ENCODE measurements around the gene CD1B. TPM values are rescaled to one million over a fixed set of nuclear protein-coding genes. Genes with fewer than 3 reads are reported as not detected.
"Not testable (repeated sequence)": the region's sequence is repeated elsewhere in the genome, so short reads cannot be mapped to it uniquely, and the experiment has no call there.

CD1B gene
- total RNA-seq, 1 donor from 2014 or later: not detected

GRCh38 chr1:158330391-158331105 is 783 bp downstream of the CD1B start:
- no peak for DNase-seq
- no peak for ATAC-seq
- intact Hi-C loops (cut with micrococcal nuclease): no loop called here

DNA sequence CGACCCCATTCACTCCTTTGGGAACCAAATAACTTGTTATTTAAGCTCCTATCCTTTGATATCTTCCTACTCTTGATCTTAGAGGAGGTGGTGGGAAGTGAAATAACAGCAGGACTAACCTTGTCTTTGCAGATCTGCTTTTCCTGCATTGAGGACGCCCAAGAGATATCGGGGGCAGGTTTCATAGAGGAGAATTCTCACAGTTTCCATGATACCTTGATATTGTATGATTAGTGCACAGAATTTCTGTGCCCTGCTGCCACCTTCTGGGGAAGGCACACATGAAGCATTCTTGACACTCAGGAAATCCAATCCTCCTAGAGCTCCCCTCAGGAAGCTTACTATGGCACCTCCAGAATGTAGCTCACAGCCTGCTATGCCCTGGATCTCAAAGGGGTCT is 1.6 kb downstream of the CD1B start:
- ATAC-seq: no peak
- intact Hi-C loops (cut with micrococcal nuclease): no loop called here
- DNase-seq: no peak

DNA sequence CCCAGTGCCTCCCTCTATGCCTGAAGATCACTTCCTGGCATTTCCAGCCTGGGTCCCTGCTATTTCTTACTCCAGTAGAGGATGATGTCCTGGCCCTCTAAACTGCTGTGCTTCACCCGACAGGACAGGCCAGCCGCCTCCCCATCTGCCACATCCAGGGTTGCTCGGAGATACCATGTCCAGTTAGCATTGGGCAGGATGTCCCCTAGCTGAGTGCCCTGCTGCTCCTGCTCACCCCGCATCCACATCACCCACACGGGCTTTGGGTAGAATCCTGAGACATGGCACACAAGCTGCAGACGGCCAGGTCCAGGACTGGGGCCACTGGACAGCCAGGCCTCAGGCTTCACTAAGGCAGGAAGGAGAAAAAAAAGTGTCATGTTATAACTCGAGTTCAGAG is 2.0 kb downstream of the CD1B start:
- DNase-seq (no peak), ATAC-seq (no peak)
- intact Hi-C loops (cut with micrococcal nuclease): no loop called here

DNA sequence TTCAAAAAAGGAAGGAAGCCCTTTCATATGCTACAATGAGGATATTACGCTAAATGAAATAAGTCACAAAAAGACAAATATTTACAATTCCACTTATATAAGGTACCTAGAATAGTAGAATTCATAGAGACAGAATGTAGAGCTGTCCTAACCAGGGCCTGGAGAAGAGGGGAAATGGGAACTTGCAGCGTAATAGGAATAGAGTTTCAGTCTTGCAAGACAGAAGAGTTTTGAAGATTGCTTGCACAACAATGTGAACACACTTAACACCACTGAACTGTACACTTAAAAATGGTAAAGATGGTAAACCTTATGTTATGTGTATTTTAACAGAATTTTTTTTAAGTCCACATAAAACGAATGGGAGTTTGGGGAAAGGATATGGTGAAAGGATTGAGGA is 2.9 kb downstream of the CD1B start:
- no peak for DNase-seq
- ATAC-seq: no peak
- intact Hi-C loops (cut with micrococcal nuclease): no loop called here

- DNase-seq: no peak
- intact Hi-C loops (cut with micrococcal nuclease): no loop called here
- no peak for ATAC-seq
Observed at GRCh38 chr1:158327481-158327880, 3.9 kb downstream of the CD1B start.

DNA sequence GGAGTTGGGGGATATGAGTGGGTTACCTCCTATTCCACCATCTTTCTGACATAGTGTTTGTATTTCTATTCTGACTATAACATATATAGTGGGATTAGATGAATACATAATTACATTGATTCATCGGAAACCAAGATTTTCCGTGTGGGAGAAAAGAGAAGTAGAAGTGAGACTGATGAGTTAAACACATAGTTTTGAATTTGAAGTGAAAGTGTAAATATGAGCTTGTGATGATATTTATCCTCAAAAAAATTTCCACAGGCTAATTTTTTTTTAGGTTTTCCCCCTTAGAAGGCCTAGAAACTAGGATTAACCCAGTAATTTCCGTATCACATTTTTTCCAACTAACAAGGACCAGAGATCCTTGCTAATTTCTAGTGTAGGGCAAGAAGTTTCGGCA is 6.9 kb downstream of the CD1B start:
- intact Hi-C loops (cut with micrococcal nuclease): no loop called here
- DNase-seq (no peak), ATAC-seq (no peak)

GRCh38 chr1:158323866-158324265 is 7.5 kb downstream of the CD1B start:
- intact Hi-C loops (cut with micrococcal nuclease): no loop called here
- ATAC-seq (no peak), DNase-seq (no peak)

DNA sequence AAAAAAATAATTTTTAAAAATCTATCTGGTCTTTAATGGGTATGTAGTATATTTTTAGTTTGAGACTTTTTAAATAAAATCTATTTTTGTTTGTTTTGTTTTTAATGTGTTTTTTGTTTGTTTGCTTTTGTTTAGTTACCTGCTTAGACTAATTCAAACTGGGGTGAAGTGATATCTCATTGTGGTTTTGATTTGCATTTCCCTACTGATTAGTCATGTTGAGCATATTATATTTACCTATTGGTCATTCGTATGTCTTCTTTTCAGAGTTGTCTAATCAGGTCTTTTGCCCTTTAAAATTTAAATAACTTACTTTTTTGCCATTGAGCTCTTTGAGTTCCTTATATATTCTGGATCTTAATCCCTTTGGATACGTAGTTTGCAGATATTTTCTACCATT is 20.3 kb downstream of the CD1B start:
- intact Hi-C loops (cut with micrococcal nuclease): no loop called here
- no peak for ATAC-seq
- DNase-seq: no peak

DNA sequence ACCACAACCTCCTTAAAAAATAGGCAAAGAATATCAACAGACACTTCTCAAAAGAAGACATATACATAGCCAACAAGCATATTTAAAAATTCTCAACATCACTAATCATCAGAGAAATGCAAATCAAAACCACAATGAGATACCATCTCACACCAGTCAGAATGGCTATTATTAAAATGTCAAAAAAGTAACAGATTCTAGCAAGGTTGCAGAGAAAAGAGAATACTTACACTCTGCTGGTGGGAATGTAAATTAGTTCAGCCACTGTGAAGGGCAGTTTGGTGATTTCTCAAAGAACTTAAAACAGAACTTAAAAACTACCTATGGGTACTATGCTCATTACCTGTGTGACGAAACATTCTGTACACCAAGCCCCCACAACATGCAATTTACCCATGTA is 20.7 kb downstream of the CD1B start:
- intact Hi-C loops (cut with micrococcal nuclease): no loop called here
- ATAC-seq: no peak
- DNase-seq: no peak

DNA sequence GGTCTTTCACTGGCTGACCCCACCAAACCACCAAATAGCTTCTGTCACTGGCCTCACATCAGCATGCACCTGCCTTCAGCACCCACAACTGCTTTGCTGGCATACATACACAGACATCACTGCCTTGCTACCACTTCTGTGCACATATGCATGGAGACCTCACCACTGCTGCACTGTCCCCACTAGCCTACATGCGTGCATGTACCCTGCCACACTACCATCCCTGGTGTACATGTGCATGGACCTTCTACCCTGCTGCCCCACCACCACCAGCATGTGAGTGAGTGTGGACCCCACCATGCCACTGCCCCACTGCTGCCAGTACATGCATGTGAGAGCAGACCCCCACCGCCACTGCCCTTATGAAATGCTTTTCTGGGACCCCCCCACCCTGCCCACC is 35.5 kb downstream of the CD1B start:
- ATAC-seq (no peak), DNase-seq (no peak)
- intact Hi-C loops (cut with micrococcal nuclease): no loop called here

DNA sequence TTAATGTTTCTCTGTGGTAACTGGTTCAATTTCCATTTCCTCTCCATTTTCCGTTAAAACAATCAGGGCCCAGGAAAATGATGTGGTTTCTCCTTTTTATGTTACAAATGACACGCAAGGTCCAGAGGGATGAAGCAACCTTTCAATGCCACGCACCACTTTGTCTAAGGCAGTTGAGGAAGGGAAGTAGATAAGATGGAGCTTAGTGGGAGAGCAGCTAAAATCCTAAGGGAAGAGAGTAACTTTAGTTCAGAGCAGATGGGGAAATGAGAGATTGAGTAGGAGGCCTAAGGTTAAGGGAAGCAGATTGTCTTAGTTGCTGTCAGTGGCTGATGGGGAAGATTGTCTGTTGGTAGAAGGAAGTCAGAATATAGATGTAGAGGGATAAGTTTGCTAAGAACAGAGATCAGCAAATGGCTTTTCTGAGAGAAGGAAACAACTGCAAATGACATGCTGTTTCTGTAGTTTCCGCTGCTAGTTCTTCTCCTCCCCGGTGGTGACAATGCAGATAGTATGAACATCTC is 40.9 kb downstream of the CD1B start:
- ATAC-seq (peak; percentile 15), DNase-seq (no peak)
- intact Hi-C loops (cut with micrococcal nuclease): no loop called here

DNA sequence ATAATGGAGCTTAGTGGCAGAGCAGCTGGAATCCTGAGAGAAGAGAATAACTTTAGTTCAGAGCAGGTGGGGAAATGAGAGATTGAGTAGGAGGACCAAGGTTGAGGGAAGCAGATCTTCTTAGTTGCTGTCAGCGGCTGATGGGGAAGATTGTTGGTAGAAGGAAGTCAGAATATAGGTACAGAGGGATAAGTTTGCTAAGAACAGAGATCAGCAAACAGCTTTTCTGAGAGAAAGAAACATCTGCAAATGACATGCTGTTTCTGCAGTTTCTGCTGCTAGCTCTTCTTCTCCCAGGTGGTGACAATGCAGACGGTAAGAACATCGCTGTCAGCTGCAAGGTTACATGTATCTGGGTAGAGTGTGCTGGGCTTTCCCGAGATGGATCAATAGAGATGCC is 41.5 kb downstream of the CD1B start, which contains the start of gene CD1C:
Gene CD1C (plus strand): TSS at position 113 of the 400 bp plus-strand sequence. CDS start 142 bp downstream, at position 255.
- DNase-seq (no peak), ATAC-seq (no peak)
- intact Hi-C loops (cut with micrococcal nuclease): no loop called here

DNA sequence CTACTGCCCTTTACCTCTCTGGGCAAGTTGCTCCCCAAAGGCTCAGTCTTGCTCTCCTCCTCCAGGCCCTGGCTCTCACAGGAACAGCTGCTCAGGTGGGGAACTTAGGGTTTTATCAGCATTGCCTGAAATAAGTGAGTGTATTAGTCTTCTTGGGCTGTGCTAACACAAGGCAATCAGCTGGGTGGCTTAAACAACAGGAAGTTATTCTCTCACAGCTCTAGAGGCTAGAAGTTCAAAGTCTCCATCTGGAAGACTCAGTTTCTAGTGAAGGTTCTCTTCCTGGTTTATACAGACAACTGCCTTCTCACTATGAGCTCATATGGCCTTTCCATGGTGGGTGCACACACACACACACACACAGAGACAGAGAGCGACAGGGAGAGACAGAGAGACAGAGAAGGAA is 44.4 kb downstream of the CD1B start:
- no peak for ATAC-seq
- intact Hi-C loops (cut with micrococcal nuclease): no loop called here
- no peak for DNase-seq

- DNase-seq (no peak), ATAC-seq (no peak)
- intact Hi-C loops (cut with micrococcal nuclease): no loop called here
Observed at GRCh38 chr1:158286487-158286886, 44.8 kb downstream of the CD1B start.

DNA sequence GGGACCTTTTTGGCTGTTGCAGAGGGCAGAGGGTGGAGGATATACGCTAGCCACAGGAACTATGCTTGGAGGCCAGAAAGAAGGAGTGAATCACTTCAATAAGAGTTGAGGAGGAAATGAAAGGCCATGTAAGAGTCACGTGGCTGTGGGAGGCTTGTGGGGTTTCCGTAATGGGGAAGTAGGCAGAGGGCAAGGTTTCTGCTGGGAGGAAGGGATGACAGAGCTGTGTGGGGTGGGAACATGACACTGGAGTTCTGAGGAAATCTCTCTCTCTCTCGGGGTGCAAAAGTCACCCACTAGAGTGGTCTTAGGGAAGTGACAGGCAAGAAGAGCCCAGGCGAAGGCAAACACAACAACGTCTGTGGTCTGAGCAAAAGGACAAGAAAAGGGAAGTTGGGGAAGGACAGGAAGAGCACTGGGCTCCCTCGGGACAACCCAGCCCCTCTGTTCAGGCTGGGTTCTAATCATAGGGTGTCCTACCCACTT is 45.5 kb downstream of the CD1B start:
- peak; percentile 86 for ATAC-seq
- peak; percentile 29 for DNase-seq
- intact Hi-C loops (cut with micrococcal nuclease): no loop called here

DNA sequence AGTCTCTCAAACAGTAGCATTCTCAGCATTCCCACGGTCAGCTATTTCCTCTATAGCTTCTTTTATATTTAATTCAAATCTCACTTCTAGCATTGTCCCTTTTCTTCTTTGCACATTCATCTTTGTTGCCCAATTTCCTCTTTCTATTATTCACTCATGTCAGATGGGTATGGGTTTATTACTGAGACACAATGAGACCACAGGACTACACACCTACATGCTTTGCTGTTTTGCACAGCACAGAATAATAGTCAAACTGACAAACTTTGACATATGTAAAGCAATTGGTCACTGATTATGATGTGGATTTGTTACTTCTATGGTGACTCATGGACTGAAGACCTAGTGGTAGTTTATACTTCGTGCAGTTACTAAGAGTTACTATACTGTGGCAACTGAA is 47.4 kb downstream of the CD1B start:
- DNase-seq: no peak
- intact Hi-C loops (cut with micrococcal nuclease): no loop called here
- no peak for ATAC-seq

DNA sequence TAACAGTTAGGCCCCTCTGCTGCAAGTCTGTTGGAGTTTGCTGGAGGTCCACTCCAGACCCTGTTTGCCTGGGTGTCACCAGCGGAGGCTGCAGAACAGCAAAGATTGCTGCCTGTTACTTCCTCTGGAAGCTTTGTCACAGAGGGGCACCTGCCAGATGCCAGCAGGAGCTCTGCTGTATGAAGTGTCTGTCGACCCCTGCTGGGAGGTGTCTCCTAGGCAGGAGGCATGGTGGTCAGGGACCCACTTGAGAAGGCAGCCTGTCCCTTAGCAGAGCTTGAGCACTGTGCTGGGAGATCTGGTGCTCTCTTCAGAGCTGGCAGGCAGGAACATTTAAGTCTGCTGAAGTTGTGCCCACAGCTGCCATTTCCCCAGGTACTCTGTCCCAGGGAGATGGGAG is 48.9 kb downstream of the CD1B start:
- ATAC-seq; intact Hi-C loops (cut with micrococcal nuclease); DNase-seq: not testable (repeated sequence)

Measured in left ventricle myocardium superior (tissue), 1 donor.